H1 (cell line): ENCODE data around the gene LCN12. TPM values are rescaled to one million over a fixed set of nuclear protein-coding genes. Genes with fewer than 3 reads are reported as not detected.

ENCODE experiments used
- CHD7 ChIP-seq: fragments of 300-600 bp; sonication (generic); IDR thresholded peaks from 2 replicates; pipeline ENCODE4 v1.7.1; 2012; ENCODE audit warnings: low read length, moderate library complexity, mild to moderate bottlenecking, inconsistent platforms; ENCODE audit not compliant: insufficient replicate concordance
- CTBP2 ChIP-seq: IDR thresholded peaks from 2 replicates; pipeline ENCODE4 v1.7.0; 2011; ENCODE audit warnings: borderline replicate concordance, mild to moderate bottlenecking, moderate library complexity, mixed read lengths, low read length; ENCODE audit not compliant: insufficient read depth, insufficient read length
- EGR1 ChIP-seq: IDR thresholded peaks from 2 replicates; pipeline ENCODE4 v1.6.1; 2011; ENCODE audit warnings: low read depth, low read length, borderline replicate concordance
- PHF8 ChIP-seq: fragments of 200-600 bp; sonication (generic); conservative IDR thresholded peaks from 2 replicates; pipeline ENCODE4 v1.7.1; 2012; ENCODE audit warnings: low read depth, mild to moderate bottlenecking, inconsistent platforms, low read length, moderate library complexity
- polyA plus RNA-seq, 7 experiments: library from polyadenylated mRNA; depleted of rRNA in 3 of 7; stranded (reverse) in 5 of 7; unstranded in 2 of 7; fragments of >200 nt in 5 of 7; fragments of 200-250 nt in 2 of 7; gene quantifications; 1 replicate in 5 of 7; 2 replicates in 1 of 7; 4 replicates in 1 of 7; pipeline versions ENCODE4 v1.2.1 to v1.2.3, GENCODE V29; 2011 to 2013; ENCODE audit warnings: missing spikeins in 2 of 7, mixed read lengths in 2 of 7
- total RNA-seq: library from RNA; stranded (reverse); fragmentation: NEBNext Ultra II Directional; extraction: Animal tissue kit (Norgen Biotek cat#: 25700); gene quantifications from 2 replicates; pipeline ENCODE4 v1.2.1, GENCODE V29; 2021

The LCN12 gene
- total and polyA plus RNA-seq, 2 of the 8 experiments (the other 6 are each of a cell fraction or from before 2014, with no cell fraction given) = 1.1 to 1.7 TPM

- TF ChIP-seq CHD7 (no peak), CTBP2 (no peak), PHF8 (no peak), EGR1 (no peak)
- TF ChIP-seq, all 59 proteins: peak for 0
These were observed 50.0 kb downstream of the LCN12 start (continued) for GRCh38 chr9:137001857-137002645.
